OCI-LY1 (cell line): Measurements from ENCODE around the gene CEP131.

Experiments
- H2AFZ ChIP-seq: fragments of 200-600 bp; sonication (generic), shearing (Covaris generic); 2 replicates; pipeline ENCODE4 v1.6.0; 2014; ENCODE audit warnings: antibody characterized with exemption, mild to moderate bottlenecking, low read length
- H3F3A ChIP-seq: fragments of 200-600 bp; sonication (generic), shearing (Covaris generic); 2 replicates; pipeline ENCODE4 v1.6.0; 2014; ENCODE audit warnings: mild to moderate bottlenecking, antibody characterized with exemption, low read length, moderate library complexity; ENCODE audit not compliant: insufficient read depth
- H3K27ac ChIP-seq: fragments of 200-600 bp; sonication (generic); 2 replicates; pipeline ENCODE4 v1.5.1; 2014; ENCODE audit warnings: low read length, mixed run types, mild to moderate bottlenecking, low read depth; ENCODE audit not compliant: poor library complexity, severe bottlenecking
- H3K27me3 ChIP-seq: fragments of 200-600 bp; sonication (generic); 2 replicates; pipeline ENCODE4 v1.6.0; 2014; ENCODE audit warnings: antibody characterized with exemption, mild to moderate bottlenecking, low read length, moderate library complexity; ENCODE audit not compliant: insufficient read depth
- H3K36me3 ChIP-seq: fragments of 200-600 bp; sonication (generic); 2 replicates; pipeline ENCODE4 v1.6.1; 2014; ENCODE audit warnings: mild to moderate bottlenecking, antibody characterized with exemption, low read length, moderate library complexity, mixed read lengths; ENCODE audit not compliant: insufficient read depth
- H3K4me1 ChIP-seq: fragments of 200-600 bp; sonication (generic); 2 replicates; pipeline ENCODE4 v1.5.1; 2014; ENCODE audit warnings: mild to moderate bottlenecking, low read length, moderate library complexity; ENCODE audit not compliant: insufficient read depth, severe bottlenecking
- H3K4me2 ChIP-seq: fragments of 200-600 bp; sonication (generic), shearing (Covaris generic); 2 replicates; pipeline ENCODE4 v1.6.1; 2014; ENCODE audit warnings: low read length
- H3K4me3 ChIP-seq: fragments of 200-600 bp; sonication (generic); 2 replicates; pipeline ENCODE4 v1.5.1; 2014; ENCODE audit warnings: low read length, low read depth, mild to moderate bottlenecking, mixed read lengths; ENCODE audit not compliant: poor library complexity, severe bottlenecking
- H3K79me2 ChIP-seq: fragments of 200-600 bp; shearing (Covaris generic); 2 replicates; pipeline ENCODE4 v1.6.1; 2016; ENCODE audit warnings: mixed run types, low read length, mixed read lengths; ENCODE audit not compliant: insufficient read depth
- H3K9ac ChIP-seq: fragments of 200-600 bp; sonication (generic), shearing (Covaris generic); 2 replicates; pipeline ENCODE4 v1.6.1; 2014; ENCODE audit warnings: mild to moderate bottlenecking, low read length, mixed read lengths
- H3K9me2 ChIP-seq: fragments of 200-600 bp; sonication (generic), shearing (Covaris generic); 2 replicates; pipeline ENCODE4 v1.6.1; 2014; ENCODE audit warnings: low read depth, mild to moderate bottlenecking, low read length, mixed read lengths
- H3K9me3 ChIP-seq: fragments of 200-600 bp; shearing (Covaris generic); 2 replicates; pipeline ENCODE4 v1.6.1; 2014; ENCODE audit warnings: low read length, mixed read lengths
- H4K20me1 ChIP-seq: fragments of 200-600 bp; sonication (generic), shearing (Covaris generic); 2 replicates; pipeline ENCODE4 v1.6.0; 2016; ENCODE audit warnings: mild to moderate bottlenecking, low read length; ENCODE audit not compliant: insufficient read depth
- EZH2 ChIP-seq: fragments of 200-600 bp; sonication (generic), shearing (Covaris generic); IDR thresholded peaks from 2 replicates; pipeline ENCODE4 v1.8.0; 2017; ENCODE audit warnings: borderline replicate concordance, mixed run types, mild to moderate bottlenecking, antibody characterized with exemption, low read length, moderate library complexity, mixed read lengths
- TF ChIP-seq, protein P1 (sequence below): fragments of 200-600 bp; sonication (generic), shearing (Covaris generic); IDR thresholded peaks from 2 replicates; pipeline ENCODE4 v1.5.1; 2017; ENCODE audit warnings: mild to moderate bottlenecking, antibody characterized with exemption, low read length, moderate library complexity, mixed read lengths

The CEP131 gene

GRCh38 chr17:81161972-81162371, 60.8 kb downstream of the CEP131 start:
- TF ChIP-seq EZH2, result no peak
- TF ChIP-seq, protein P1, sequence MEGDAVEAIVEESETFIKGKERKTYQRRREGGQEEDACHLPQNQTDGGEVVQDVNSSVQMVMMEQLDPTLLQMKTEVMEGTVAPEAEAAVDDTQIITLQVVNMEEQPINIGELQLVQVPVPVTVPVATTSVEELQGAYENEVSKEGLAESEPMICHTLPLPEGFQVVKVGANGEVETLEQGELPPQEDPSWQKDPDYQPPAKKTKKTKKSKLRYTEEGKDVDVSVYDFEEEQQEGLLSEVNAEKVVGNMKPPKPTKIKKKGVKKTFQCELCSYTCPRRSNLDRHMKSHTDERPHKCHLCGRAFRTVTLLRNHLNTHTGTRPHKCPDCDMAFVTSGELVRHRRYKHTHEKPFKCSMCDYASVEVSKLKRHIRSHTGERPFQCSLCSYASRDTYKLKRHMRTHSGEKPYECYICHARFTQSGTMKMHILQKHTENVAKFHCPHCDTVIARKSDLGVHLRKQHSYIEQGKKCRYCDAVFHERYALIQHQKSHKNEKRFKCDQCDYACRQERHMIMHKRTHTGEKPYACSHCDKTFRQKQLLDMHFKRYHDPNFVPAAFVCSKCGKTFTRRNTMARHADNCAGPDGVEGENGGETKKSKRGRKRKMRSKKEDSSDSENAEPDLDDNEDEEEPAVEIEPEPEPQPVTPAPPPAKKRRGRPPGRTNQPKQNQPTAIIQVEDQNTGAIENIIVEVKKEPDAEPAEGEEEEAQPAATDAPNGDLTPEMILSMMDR, result no peak
- no peaks in the 10 kb centered on the region for H3K4me1 ChIP-seq
- H3K27ac ChIP-seq, result no peak overlapping the region
- H2AFZ ChIP-seq, result no peak overlapping the region
- no peaks in the 10 kb centered on the region for H3K9me3 ChIP-seq
- H3K79me2 ChIP-seq, result no peaks in the 10 kb centered on the region
- H3K9ac ChIP-seq, result no peak overlapping the region
- H3K4me2 ChIP-seq, result no peak overlapping the region
- H3K27me3 ChIP-seq, result 0 out of 2 replicates have a peak, but pooled peaks cover 4% of the 10 kb centered on the region
- H3F3A ChIP-seq, result no peaks in the 10 kb centered on the region
- H3K4me3 ChIP-seq, result no peak overlapping the region
- no peaks in the 10 kb centered on the region for H3K9me2 ChIP-seq
- no peaks in the 10 kb centered on the region for H4K20me1 ChIP-seq
- H3K36me3 ChIP-seq, result no peaks in the 10 kb centered on the region

- H3K79me2 ChIP-seq, result no peaks in the 10 kb centered on the region
- no peaks in the 10 kb centered on the region for H4K20me1 ChIP-seq
- H2AFZ ChIP-seq, result no peak overlapping the region
- H3K4me2 ChIP-seq, result no peak overlapping the region
- no peaks in the 10 kb centered on the region for H3K4me1 ChIP-seq
- no peak overlapping the region for H3K9ac ChIP-seq
- H3K27ac ChIP-seq, result no peak overlapping the region
- H3K4me3 ChIP-seq, result no peak overlapping the region
- TF ChIP-seq EZH2, result no peak
- TF ChIP-seq, protein P1, result no peak
- no peaks in the 10 kb centered on the region for H3K9me2 ChIP-seq
- no peaks in the 10 kb centered on the region for H3K9me3 ChIP-seq
- no peaks in the 10 kb centered on the region for H3F3A ChIP-seq
- H3K27me3 ChIP-seq, result peaks cover 4% of the 10 kb centered on the region; the same call in 1 of the 2 replicates
- H3K36me3 ChIP-seq, result no peaks in the 10 kb centered on the region
Observed at GRCh38 chr17:81161536-81161935, 61.2 kb downstream of the CEP131 start.

DNA sequence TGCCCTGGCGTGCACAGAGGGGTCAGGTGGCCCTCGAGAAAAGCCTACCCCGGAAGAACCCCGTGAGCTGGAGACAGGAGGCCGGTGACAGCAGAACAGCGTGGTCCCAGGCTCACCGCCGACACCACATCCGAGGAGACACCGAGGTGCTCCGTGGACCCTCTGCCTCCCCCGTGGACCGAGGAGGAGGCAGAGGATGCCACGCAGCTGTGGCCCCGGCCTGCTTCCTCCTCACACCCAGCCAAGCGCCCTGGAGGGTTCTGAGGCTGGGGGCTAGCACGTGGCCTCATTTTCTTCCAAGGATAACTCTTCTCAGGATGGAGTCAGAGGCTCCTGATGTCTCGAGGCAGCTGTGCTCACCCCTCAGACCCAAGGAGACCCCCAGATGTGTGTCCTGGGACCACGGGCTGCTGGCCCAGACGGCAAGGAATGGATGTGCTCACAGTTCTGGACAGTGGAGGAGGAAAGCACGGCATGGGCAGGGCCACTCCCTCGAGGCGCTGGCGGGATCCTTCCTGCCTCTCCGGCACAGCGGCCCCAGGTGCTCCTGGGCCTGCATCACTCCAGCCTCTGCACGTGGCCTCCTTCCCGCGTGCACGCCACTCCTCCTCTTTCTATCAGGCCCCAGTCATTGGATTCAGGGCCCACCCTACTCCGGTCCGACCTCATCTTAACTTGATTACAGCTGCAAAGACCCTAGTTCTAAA, 61.9 kb downstream of the CEP131 start:
- no peak overlapping the region for H3K4me2 ChIP-seq
- H3K27ac ChIP-seq, result no peak overlapping the region
- no peaks in the 10 kb centered on the region for H3K36me3 ChIP-seq
- no peaks in the 10 kb centered on the region for H3K9me2 ChIP-seq
- no peak overlapping the region for H3K4me3 ChIP-seq
- H3K9ac ChIP-seq, result no peak overlapping the region
- H2AFZ ChIP-seq, result no peak overlapping the region
- H3K9me3 ChIP-seq, result no peaks in the 10 kb centered on the region
- no peaks in the 10 kb centered on the region for H3F3A ChIP-seq
- no peaks in the 10 kb centered on the region for H3K4me1 ChIP-seq
- no peaks in the 10 kb centered on the region for H4K20me1 ChIP-seq
- peaks cover 4% of the 10 kb centered on the region; the same call in 1 of the 2 replicates for H3K27me3 ChIP-seq
- H3K79me2 ChIP-seq, result no peaks in the 10 kb centered on the region
- TF ChIP-seq EZH2, result no peak
- TF ChIP-seq, protein P1, result no peak
